AML-193 (cell line): ENCODE results near the gene TMPRSS11B.
A peak's percentile ranks its signal among the peaks of the same experiment; 100 is the strongest.
"Not testable (repeated sequence)": the region's sequence is repeated elsewhere in the genome, so short reads cannot be mapped to it uniquely, and the experiment has no call there.

Source experiments
- DNase-seq, 2 experiments: peaks; one replicate each; lab custom pipeline; 2025; lab: John Stamatoyannopoulos, UW

Gene TMPRSS11B, protein sequence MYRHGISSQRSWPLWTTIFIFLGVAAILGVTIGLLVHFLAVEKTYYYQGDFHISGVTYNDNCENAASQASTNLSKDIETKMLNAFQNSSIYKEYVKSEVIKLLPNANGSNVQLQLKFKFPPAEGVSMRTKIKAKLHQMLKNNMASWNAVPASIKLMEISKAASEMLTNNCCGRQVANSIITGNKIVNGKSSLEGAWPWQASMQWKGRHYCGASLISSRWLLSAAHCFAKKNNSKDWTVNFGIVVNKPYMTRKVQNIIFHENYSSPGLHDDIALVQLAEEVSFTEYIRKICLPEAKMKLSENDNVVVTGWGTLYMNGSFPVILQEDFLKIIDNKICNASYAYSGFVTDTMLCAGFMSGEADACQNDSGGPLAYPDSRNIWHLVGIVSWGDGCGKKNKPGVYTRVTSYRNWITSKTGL

DNA sequence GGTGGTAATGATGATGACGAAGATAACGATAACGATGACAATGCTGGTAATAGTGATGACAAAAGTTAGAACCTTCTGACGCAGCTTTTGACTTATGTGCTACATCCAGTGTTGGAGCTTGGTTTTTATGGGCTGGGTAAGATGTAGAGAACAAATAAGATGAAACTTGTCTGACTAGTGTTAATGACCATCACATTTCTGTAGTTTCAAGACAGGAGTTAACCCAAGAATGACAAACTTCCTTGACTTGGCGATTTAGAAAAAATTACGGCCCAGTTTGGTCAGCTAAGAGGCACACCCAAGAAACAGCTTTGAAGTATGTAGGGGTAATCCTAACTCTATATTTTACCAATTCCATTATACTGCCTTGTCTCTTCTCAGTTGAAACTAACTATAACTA, at the start of gene TMPRSS11B:
Gene TMPRSS11B (minus strand): TSS at position 101 of the 400 bp plus-strand sequence. CDS start 136 bp downstream, outside the sequence.
- no peak for DNase-seq

DNA sequence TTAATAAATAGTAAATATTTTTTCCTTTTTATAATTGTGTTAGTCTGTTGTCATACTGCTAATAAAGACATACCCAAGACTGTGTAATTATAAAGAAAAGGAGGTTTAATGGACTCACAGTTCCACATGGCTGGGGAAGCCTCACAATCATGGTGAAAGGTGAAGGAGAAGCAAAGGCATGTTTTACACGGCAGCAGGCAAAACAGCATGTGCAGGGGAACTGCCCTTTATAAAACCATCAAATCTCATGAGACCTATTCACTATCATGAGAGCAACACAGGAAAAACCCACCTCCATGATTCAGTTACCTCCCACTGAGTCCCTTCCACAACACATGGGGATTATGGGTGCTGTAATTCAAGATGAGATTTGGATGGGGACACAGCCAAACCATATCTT, 45.8 kb upstream of the TMPRSS11B start:
- DNase-seq, result no peak

DNA sequence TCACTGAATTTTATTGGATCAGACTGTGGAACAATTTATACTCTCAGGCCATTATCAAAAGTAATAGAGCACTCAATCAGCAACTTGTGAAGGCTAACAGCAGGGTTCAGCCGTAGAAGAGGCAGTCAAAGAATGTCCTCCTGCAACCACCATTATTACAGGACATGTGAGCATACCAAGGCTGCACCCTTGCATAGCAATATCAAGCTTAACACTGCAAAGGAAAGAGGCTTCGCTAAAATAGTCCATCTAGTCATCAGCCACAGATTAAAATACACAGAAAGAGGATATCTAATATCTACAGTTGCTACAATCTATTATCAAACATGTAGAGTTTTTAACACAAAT, 42.9 kb upstream of the TMPRSS11B start:
- DNase-seq, result no peak

DNA sequence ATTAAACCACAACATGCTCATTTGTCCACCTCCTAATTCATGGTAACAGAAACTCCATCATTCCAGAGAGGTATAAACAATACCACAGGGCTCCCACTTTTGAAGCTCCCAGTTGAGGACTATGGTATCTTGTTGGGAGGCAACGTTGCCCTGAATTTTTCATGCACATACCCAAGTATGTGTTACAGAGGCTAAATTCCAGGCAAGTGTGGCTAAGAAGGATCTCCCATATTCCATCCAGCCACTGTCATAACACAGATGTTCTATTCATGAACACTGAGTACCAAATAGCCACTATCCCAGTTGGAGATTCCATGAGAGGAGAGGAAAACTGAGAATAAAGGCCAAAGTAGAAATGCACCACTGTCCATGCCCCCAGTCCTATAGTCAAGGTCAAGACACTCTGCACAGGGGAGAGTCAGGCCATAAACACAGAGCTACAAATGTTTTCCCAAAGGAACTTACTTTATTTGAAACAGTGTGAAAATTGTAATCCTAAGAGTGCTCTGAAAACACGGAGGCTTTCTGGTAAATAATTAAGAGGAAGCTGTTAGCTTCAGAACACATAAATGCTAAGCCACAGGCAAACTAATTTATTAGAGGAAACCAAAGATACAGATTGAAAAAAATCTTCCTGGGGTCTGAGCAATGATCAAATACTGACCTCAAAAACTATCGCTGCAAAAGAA, 42.4 kb upstream of the TMPRSS11B start:
- DNase-seq, result no peak

DNA sequence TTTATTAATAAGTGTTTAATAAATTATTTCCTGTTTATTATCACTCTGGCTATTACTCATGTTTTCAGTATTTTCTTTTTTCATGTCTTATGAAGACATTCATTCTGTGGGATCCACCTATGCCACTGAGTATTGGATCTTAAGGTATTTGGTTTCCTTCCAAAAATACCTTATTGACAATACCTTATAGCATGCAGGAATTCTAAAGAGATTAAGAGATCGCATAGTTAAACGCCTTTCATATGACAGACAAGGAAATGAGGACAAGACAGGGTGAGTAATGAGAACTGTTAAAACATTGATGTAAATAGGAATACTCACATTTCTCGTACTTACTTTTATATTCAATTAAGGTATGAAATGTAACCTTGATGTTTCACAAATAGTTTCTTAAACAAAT, 38.2 kb upstream of the TMPRSS11B start:
- DNase-seq, result no peak

DNA sequence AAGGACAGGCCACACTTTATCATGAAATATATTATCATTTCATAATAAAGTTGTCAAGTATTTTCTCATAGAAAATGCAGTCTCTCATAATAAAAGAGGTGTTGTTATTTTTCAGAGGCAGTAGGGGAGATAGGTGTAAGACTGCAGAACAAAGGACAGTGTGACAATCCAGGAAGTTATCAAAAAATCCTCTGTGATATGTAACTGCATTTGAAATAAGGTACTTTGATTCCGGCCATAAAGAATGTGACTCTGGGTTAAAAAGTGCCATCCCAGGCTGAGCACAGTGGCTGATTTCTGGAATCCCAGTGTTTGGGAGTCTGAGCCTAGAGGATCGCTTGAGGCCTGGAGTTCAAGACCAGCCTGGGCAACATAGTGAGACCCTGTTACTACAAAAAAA, 37.6 kb upstream of the TMPRSS11B start:
- DNase-seq, result no peak

DNA sequence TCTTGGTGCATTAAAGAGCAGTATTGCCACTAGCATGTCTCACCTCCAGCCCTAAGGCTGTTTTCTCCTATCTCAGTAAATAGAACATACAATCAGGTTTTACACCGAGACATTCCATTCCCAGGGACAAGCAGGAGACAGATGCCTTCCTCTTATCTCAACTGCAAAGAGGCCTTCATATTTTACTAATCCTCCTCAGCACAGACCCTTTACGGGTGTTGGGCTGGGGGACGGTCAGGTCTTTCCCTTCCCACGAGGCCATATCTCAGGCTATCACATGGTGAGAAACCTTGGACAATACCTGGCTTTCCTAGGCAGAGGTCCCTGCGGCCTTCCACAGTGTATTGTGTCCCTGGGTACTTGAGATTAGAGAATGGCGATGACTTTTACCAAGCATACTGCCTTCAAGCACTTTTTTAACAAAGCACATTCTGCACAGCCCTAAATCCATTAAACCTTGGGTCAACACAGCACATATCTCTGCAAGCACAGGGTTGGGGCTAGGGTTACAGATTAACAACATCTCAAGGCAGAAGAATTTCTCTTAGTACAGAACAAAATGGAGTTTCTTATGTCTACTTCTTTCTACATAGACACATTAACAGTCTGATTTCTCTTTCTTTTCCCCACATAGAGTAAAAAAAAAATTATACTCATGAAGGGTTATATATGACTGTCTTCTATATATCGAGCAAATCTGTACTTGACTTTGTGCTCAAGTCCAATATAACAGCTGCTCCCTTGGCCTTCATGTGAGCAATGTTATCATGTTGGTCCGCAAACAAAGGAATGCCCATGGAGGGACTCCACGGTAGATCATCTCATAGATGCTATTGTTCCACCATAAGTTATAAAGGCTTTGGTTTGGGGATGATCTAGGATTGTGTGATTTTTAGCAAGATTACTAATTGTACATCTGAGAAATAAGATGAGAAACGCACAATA, 36.6 kb upstream of the TMPRSS11B start:
- DNase-seq, result not testable (repeated sequence)

DNA sequence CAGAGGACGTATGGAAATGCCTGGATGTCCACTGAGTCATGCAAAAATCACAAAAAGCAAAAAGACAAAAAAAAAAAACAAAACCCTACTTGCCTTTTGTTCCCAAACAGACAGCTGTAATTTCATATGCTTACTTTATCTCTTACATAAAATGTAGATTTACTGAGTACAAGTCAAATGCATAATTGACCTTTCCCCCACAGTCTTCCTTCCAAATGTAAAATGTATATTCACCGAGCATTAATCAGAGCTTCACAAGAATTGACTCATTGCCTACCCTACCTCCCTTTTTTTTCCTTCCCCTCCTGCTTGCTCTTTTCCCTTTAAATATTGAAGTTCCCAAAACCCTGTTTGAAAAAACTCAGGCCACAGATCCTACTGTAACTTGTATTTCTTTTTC, 32.5 kb upstream of the TMPRSS11B start:
- no peak for DNase-seq

DNA sequence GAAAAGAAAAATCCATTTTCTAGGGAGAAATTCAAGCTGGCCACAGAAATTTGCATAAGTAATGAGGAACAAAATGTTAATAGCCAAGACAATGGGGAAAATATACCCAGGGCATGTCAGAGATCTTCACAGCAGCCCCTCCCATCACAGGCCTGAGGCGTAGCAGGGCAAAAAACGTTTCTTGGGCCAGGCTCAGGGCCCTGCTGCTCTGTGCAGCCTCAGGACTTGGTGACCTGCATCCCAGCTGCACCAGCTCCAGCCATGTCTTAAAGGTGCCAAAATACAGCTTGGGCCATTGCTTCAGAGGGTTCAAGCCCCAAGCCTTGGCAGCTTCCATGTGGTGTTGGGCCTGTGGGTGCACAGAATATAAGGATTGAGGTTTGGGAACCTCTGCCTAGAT, 32.1 kb upstream of the TMPRSS11B start:
- DNase-seq, result no peak

DNA sequence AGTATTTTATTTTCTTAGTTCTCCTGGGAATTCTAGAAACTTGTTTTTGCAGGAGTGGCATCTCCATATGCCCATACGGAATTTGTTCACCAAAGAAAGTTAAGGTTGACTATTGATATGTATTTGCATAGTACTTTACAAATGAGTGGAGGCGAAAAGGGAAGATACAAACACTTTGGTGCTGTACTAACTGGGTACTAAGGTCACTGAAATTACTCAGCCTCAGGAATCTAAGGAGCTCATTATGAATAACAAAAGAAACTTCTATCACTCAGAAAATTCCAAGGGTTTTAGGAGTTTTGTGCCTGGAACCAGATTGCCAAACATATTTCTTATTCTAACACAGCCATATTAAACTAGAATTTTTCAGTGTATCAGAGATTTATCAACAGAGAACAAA, 27.4 kb upstream of the TMPRSS11B start:
- no peak for DNase-seq

DNA sequence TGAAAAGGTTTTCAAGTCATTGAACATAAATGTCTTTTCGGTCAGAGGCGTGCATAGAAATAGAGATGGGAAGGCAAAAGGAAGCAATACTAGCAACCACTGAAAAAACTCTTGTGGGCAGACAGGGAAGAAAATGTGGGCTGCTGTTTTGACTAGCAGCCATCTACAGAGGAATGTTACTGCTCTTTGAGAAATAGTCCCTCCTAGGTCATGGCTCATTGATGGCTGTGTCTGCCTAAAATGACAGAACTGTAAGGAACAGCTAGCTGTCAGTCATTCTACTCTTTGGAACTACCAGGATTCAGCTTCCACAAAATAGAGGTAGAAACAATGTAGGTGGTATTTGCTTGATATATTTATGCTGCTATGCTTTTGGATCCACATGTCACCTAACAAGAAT, 26.9 kb upstream of the TMPRSS11B start:
- no peak for DNase-seq

DNA sequence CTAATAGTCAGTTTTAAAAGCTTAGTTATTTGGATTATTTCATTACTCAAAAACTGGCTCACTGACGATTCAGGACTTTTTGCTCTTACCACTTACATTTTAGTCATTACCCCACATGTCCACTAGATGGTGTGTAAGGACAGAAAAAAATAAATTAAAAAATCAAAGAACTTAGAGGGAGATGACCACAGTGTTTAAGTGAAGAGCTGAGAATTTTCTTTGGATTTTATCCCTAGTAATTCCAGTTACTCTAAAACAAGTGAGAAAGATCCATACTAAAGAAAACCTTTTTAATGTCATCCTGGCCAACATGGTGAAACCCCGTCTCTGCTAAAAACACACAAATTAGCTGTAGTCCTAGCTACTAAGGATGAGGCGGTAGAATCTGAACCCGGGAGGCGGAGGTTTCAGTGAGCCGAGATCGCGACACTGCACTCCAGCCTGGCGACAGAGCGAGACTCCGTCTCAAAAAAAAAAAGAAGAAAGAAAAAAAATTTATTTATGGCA, 26.4 kb upstream of the TMPRSS11B start:
- DNase-seq, result peak; percentile 6 to 33

DNA sequence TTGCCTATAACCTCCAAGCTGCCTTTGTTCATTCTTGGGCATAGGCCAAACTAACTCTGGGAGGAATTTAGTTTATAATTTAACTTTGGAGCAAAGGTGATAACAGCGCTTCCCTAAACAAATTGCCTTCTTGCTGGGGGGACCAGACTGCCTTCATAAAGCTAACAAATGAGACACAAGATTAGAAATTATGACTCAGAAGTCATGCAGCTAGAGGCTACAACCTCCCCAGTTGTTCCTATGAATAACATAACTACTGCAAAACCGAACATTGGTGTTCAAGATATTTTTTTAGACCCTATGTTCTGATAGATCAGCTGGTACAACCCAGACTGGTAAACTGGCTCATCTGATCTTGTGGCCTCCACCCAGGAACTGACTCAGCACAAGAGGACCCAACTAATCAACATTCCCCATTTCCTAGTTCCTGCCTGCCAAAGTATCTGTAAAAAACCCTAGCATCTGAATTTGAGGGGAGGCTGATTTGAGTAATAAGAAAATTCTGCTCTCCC, 22.0 kb upstream of the TMPRSS11B start:
- DNase-seq, result no peak

DNA sequence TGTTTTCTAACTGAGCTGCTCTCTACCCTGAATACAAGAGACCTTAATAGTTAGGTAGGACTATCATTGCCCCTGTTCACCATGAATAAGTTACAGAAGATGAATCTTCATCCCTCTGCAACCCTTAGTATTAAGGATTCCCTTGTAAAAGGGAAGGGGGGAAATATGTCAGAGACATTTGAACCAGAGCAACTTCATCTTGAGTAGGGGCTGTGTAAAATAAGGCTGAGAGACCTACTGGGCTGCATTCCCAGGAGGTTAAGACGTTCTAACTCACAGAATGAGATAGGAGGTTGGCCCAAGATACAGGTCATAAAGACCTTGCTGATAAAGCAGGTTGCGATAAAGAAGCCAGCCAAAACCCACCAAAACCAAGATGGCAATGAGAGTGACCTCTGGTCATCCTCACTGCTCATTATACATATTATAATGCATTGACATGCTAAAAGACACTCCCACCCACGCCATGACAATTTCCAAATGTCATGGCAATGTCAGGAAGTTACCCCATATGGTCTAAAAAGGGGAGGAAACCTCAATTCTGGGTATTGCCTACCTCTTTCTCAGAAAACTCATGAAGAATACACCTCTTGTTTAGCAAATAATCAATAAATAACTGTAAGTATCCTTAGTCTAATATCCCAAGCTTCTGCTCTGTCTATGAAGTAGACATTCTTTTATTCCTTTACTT, 19.5 kb upstream of the TMPRSS11B start:
- no peak for DNase-seq

DNA sequence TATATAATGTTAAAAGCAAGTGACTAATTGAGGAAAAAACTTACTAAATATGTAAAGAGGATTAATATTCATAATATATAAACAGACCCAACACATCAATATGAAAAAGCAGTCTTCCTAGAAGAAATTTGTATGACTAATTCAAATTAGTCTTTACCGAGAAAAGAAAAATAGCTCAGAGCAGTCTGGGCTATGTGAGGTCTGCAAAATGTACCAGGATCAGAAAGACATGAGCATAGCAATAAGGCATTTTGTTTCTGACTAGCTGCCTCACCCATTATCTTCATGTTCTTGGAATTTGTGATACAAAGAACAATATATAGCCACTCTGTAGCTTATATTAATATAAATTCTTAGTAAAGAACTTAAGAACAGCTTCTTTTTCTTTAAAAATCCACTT, 13.7 kb upstream of the TMPRSS11B start:
- no peak for DNase-seq

DNA sequence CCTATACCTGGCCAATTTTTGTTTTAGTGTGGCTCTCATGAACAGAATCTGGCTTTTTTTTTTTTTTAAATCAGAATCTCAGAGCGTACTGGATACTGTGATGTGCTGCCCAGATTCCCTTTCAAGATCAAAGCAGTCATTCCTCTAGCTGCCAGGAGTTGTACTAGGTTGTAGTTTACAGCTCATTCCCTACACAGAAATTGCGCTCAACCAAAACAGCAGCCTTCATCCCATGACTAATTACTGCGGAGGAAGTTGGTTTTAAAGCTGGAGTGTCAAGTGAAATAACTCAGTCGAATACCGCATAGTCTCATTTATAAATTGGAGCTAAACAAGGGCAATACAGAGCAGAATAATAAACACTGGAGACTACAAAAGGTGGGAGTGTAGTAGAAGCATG, 12.2 kb upstream of the TMPRSS11B start:
- DNase-seq, result no peak

DNA sequence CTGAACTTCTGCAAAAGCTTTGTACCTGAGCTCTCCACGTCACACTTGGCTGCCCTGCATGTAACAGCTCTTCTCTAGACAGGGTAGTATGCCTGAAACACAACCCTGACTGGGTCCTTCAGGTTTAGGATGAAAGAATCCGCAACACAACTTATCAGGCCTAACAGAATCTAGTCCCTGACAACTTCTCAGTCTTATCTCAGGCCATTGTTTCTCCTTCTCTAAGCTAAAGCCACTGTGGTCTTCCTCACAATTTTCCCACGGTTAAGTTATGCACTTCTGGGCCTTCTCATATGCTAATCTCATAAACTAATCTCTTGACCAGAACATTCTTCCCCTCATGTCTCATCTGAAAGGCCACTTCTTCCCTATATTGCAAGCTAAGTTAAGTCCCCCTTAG, 10.8 kb upstream of the TMPRSS11B start:
- no peak for DNase-seq

DNA sequence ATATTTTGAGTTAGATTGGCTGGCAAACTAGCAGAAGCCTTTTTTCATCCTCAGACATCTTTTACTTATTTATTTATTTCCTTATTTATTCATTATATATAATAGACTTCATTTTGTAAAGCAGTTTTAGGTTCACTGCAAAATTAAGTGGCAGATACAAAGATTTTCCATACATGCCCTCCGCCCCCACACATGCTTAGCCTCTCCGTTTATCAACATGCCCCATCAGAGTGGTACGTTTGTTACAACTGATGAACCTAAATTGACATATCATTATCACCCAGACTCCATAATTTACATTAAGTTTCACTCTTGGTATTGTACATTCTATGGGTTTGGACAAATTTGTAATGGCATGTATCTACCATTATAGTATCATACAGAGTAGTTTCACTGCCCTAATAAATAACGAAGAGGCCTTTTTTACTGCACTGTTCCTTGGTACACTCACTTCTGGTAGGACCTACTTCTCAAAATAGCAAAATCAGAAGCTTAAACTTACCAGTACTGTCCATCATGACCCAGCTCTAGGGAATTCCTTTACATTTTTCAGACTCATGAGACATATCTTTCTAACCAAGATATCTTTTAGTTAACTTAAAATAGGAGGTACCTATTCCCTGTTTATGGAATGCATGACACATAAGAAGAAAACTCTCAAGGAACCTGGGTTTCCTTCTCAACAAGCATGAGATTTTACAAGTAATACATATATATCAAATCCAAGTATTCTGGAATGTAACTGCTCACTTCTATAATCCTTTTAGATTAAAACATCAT, 4.8 kb upstream of the TMPRSS11B start:
- DNase-seq, result no peak

DNA sequence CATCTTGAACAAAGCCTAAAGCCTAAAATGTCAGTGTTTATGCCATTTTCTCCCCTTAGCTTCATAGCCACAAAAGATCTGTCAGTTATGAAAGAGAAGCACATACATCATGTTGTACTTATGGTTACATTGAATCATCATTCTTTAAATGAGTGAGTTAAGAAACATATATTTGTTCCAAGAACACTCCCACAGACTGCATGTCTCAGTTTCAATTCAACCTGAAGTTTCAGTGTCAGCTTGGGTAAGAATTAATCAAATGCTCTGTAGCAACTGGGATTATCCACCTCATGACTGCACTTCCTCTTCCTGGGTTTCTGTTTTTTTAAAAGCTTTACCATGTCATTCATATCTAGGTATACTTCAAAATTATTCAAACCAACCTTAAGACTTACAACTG, 3.9 kb upstream of the TMPRSS11B start:
- DNase-seq, result no peak

DNA sequence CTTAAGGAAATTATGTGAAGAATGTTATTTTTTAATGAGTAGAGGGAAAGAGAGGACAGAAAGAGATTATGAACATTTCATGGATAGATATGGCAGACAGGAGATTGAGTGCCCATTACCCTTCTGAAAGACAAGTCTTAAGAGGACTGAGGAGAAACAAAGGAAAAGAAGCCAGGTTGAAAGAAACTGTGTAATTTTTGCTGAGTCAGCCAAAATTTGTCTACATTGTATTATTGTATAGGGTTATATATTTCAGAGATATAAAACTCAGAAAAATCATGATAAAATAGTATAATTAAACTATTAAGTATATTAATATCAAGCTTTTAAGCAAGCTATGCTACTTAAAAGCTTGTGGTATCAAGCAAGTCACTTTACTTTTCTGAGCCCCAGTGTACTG, 4.9 kb downstream of the TMPRSS11B start:
- DNase-seq, result no peak

DNA sequence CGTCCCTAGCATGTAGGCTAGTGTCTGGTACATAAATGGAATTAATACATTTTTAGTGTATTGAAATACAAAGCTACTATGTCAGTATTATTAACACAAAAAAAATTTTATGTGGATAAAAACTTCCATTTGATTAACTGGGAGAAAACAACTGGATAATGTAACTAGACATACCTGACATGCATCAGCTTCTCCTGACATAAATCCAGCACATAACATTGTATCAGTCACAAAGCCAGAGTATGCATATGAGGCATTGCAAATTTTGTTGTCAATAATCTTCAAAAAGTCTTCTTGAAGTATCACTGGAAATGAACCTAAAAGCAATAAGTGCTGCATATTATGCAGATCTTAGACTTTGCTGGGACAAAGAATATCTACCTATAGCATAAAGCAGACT, 16.9 kb downstream of the TMPRSS11B start:
- no peak for DNase-seq
